Fibroblast of lung (primary cell): ENCODE measurements around the gene CLGN.

Experiments
- EZH2 ChIP-seq: IDR thresholded peaks from 2 replicates; pipeline ENCODE4 v1.5.1; 2012; ENCODE audit warnings: low read length, control low read depth, mild to moderate bottlenecking; ENCODE audit errors: missing control alignments
- TF ChIP-seq, protein P1 (sequence below), 2 donors: IDR thresholded peaks in 1 of 2; conservative IDR thresholded peaks in 1 of 2; 1 replicate in 1 of 2; 2 replicates in 1 of 2; pipeline ENCODE4 v1.5.1; 2011 to 2012; ENCODE audit warnings: low read length in 2 of 2, control low read depth in 1 of 2, inconsistent platforms in 1 of 2, low read depth in 1 of 2, mild to moderate bottlenecking in 1 of 2

DNA sequence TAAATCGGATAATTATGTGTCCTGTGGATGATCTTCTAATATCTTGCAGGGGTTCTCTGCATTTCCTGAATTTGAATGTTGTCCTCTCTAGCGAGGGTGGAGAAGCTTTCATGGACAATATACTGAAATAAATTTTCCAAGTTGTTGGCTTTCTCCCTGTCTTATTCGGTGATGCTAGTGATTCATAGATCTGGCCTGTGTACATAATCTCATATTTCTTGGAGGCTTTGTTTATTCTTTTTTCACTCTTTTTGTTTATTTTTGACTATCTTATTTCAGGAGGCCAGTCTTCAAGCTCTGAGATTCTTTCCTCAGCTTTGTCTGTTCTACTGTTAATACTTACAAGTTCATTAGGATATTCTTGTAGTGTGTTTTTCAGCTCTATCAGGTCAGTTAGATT is 20.7 kb upstream of the CLGN start:
- TF ChIP-seq, protein P1, sequence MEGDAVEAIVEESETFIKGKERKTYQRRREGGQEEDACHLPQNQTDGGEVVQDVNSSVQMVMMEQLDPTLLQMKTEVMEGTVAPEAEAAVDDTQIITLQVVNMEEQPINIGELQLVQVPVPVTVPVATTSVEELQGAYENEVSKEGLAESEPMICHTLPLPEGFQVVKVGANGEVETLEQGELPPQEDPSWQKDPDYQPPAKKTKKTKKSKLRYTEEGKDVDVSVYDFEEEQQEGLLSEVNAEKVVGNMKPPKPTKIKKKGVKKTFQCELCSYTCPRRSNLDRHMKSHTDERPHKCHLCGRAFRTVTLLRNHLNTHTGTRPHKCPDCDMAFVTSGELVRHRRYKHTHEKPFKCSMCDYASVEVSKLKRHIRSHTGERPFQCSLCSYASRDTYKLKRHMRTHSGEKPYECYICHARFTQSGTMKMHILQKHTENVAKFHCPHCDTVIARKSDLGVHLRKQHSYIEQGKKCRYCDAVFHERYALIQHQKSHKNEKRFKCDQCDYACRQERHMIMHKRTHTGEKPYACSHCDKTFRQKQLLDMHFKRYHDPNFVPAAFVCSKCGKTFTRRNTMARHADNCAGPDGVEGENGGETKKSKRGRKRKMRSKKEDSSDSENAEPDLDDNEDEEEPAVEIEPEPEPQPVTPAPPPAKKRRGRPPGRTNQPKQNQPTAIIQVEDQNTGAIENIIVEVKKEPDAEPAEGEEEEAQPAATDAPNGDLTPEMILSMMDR (conservative IDR thresholded peaks at IDR 0.05 in 1 of 2, IDR thresholded peaks at IDR 0.05 in 1 of 2; ENCODE audit: low read depth in 1 of 2, low read length in 2 of 2): no peak
- TF ChIP-seq EZH2: no peak
